ENCODE results near the gene CCDC85C. TPM values are rescaled to one million over a fixed set of nuclear protein-coding genes. Genes with fewer than 3 reads are reported as not detected.

The CCDC85C gene
- total and polyA plus RNA-seq, 10 of the 15 experiments (the other 5 are each of a cell fraction or from before 2014, with no cell fraction given) = 0.03 to 3.6 (median 1.1) TPM

DNA sequence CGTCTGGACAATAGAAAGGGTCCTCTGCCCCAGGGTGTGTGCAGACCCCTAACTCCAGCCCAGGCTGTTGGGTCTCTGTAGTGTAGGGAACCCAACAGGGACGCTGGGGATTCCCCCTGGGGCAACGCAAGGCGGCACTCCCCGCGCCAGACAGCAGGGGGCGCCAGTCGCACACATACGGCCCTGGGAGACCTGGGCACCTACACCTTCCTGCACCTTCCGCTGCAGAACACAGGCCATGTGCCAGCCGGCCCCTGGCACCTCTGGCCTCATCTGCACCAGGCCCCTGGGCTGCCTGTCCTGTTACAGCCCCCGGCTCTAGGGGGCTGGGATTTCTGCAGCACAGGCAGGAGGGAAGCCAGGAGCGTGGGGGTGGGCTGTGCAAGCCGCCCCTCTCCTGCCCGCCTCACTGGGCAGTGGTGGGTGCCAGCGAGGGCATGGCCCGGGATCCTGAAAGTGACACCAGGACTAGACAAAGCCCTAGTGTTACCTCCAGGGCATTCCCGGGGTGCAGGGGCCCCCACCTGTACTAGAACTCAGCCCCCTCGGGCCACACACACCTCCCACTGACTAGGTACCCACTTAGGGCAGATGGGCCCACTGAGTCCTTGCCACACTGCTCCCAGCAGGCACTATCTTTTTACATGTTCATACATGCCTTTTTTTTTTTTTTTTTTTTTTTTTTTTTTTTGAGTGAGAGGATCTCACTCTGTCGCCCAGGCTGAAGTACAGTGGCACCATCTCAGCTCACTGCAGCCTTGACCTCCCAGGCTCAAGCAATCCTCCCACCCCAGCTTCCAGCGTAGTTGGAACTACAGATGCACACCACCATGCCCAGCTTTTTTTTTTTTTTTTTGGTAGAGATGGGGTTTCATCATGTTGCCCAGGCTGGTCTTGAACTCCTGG is 85.3 kb downstream of the CCDC85C start:
- ChIA-PET CTCF (interaction anchor here (0.9 to 1.3 kb wide), 4 partner anchors 107 to 116 kb away, joined by 3 to 10 read pairs (median 6); no protein-coding TSS in a partner anchor), RAD21 (ENCODE audit: unreplicated experiment) (interaction anchor here (0.6 to 1.1 kb wide), 4 partner anchors 110 to 1647 kb away, joined by 3 to 7 read pairs (median 3); no protein-coding TSS in a partner anchor), POLR2A (interaction anchor here (0.6 kb wide), 1 partner anchor 312 kb away, joined by 3 read pairs; no protein-coding TSS in a partner anchor), SMC1A (ENCODE audit: uncharacterized antibody, unreplicated experiment) (interaction anchor here (1.2 kb wide), 1 partner anchor 109 kb away, joined by 4 read pairs; no protein-coding TSS in a partner anchor)
- H3K36me3 ChIP-seq (ENCODE audit: control insufficient read depth in 2 of 2, insufficient read depth in 2 of 2, low read length in 1 of 2) = peaks cover 0 to 3% of the 10 kb centered on the region in 2 experiments; a peak in 2 of 4 replicates
- no peaks in the 10 kb centered on the region for H3K27me3 ChIP-seq (replicated peaks in 1 of 2; ENCODE audit: control insufficient read depth in 2 of 2, insufficient read depth in 2 of 2, low read length in 1 of 2)
- H3K9me3 ChIP-seq (replicated peaks; ENCODE audit: control insufficient read depth, insufficient read depth, low read length) = no peaks in the 10 kb centered on the region
- no TSS peak for BruUV-seq (replicated peaks)
- FAIRE-seq (no peak), DNase-seq (ENCODE audit: low read depth, low spot score) (no peak), ATAC-seq (peak; percentile 91)
- H3K4me1 ChIP-seq (ENCODE audit: control insufficient read depth, insufficient read depth, low read length) = no peaks in the 10 kb centered on the region
- intact Hi-C loops (cut with micrococcal nuclease; ENCODE audit: unreplicated experiment) = loop anchor here (1.0 to 2.0 kb wide), 3 partner anchors 111 to 374 kb away; no protein-coding TSS in a partner anchor
- 22% methylated on average over 19 of the region's 21 CpGs for WGBS (ENCODE audit: insufficient coverage, insufficient replicate concordance, low lambda C conversion rate, missing lambda C conversion rate)
- H3K4me2 ChIP-seq (ENCODE audit: control insufficient read depth, insufficient read depth) = no peak overlapping the region
- in situ Hi-C loops (cut with MboI) = no loop called here
- H2AFZ ChIP-seq (ENCODE audit: control insufficient read depth, low read depth, low read length) = no peak overlapping the region
- H3K79me2 ChIP-seq (ENCODE audit: control insufficient read depth, insufficient read depth, low read length) = no peaks in the 10 kb centered on the region
- H4K20me1 ChIP-seq (ENCODE audit: control insufficient read depth, insufficient read depth) = no peaks in the 10 kb centered on the region
- no peak overlapping the region for H3K9ac ChIP-seq (ENCODE audit: control insufficient read depth, insufficient read depth, low read length)
- no peak overlapping the region for H3K27ac ChIP-seq (ENCODE audit: control insufficient read depth, insufficient read depth)
- no peak overlapping the region for H3K4me3 ChIP-seq
- TF ChIP-seq RAD21 (IDR thresholded peaks at IDR 0.05; ENCODE audit: insufficient read depth, low read depth, low read length) (peak; percentile 84), USF2 (IDR thresholded peaks at IDR 0.05; ENCODE audit: borderline replicate concordance, low read depth, low read length) (no peak), IKZF1 (conservative IDR thresholded peaks at IDR 0.05) (0 out of 2 replicates have a peak, but pooled peaks have one; percentile 26), BRCA1 (IDR thresholded peaks at IDR 0.05; ENCODE audit: low read depth, low read length) (no peak), SREBF1 (IDR thresholded peaks at IDR 0.05; ENCODE audit: low read length) (no peak), NFXL1 (IDR thresholded peaks at IDR 0.05; ENCODE audit: borderline replicate concordance) (no peak), IRF4 (IDR thresholded peaks at IDR 0.05; ENCODE audit: low read depth, low read length) (no peak), CREM (IDR thresholded peaks at IDR 0.05; ENCODE audit: low read depth) (no peak), YY1 (IDR thresholded peaks at IDR 0.05; ENCODE audit: low read depth, low read length) (peak; percentile 84), ZNF24 (IDR thresholded peaks at IDR 0.05) (peak; percentile 14; the same call in 1 of the 2 replicates), POLR2A (IDR thresholded peaks at IDR 0.05; ENCODE audit: low read depth, low read length) (no peak), RELA (IDR thresholded peaks at IDR 0.05; ENCODE audit: borderline replicate concordance, partially characterized antibody) (peak; percentile 30)
- TF ChIP-seq, protein P1, sequence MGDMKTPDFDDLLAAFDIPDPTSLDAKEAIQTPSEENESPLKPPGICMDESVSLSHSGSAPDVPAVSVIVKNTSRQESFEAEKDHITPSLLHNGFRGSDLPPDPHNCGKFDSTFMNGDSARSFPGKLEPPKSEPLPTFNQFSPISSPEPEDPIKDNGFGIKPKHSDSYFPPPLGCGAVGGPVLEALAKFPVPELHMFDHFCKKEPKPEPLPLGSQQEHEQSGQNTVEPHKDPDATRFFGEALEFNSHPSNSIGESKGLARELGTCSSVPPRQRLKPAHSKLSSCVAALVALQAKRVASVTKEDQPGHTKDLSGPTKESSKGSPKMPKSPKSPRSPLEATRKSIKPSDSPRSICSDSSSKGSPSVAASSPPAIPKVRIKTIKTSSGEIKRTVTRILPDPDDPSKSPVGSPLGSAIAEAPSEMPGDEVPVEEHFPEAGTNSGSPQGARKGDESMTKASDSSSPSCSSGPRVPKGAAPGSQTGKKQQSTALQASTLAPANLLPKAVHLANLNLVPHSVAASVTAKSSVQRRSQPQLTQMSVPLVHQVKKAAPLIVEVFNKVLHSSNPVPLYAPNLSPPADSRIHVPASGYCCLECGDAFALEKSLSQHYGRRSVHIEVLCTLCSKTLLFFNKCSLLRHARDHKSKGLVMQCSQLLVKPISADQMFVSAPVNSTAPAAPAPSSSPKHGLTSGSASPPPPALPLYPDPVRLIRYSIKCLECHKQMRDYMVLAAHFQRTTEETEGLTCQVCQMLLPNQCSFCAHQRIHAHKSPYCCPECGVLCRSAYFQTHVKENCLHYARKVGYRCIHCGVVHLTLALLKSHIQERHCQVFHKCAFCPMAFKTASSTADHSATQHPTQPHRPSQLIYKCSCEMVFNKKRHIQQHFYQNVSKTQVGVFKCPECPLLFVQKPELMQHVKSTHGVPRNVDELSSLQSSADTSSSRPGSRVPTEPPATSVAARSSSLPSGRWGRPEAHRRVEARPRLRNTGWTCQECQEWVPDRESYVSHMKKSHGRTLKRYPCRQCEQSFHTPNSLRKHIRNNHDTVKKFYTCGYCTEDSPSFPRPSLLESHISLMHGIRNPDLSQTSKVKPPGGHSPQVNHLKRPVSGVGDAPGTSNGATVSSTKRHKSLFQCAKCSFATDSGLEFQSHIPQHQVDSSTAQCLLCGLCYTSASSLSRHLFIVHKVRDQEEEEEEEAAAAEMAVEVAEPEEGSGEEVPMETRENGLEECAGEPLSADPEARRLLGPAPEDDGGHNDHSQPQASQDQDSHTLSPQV (IDR thresholded peaks at IDR 0.05) = no peak
- TF ChIP-seq, protein P2, sequence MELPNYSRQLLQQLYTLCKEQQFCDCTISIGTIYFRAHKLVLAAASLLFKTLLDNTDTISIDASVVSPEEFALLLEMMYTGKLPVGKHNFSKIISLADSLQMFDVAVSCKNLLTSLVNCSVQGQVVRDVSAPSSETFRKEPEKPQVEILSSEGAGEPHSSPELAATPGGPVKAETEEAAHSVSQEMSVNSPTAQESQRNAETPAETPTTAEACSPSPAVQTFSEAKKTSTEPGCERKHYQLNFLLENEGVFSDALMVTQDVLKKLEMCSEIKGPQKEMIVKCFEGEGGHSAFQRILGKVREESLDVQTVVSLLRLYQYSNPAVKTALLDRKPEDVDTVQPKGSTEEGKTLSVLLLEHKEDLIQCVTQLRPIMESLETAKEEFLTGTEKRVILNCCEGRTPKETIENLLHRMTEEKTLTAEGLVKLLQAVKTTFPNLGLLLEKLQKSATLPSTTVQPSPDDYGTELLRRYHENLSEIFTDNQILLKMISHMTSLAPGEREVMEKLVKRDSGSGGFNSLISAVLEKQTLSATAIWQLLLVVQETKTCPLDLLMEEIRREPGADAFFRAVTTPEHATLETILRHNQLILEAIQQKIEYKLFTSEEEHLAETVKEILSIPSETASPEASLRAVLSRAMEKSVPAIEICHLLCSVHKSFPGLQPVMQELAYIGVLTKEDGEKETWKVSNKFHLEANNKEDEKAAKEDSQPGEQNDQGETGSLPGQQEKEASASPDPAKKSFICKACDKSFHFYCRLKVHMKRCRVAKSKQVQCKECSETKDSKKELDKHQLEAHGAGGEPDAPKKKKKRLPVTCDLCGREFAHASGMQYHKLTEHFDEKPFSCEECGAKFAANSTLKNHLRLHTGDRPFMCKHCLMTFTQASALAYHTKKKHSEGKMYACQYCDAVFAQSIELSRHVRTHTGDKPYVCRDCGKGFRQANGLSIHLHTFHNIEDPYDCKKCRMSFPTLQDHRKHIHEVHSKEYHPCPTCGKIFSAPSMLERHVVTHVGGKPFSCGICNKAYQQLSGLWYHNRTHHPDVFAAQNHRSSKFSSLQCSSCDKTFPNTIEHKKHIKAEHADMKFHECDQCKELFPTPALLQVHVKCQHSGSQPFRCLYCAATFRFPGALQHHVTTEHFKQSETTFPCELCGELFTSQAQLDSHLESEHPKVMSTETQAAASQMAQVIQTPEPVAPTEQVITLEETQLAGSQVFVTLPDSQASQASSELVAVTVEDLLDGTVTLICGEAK (IDR thresholded peaks at IDR 0.05; ENCODE audit: borderline replicate concordance) = no peak

Measured in GM12878 (cell line).